ENCODE data around the gene ABITRAM. TPM values are rescaled to one million over a fixed set of nuclear protein-coding genes. Genes with fewer than 3 reads are reported as not detected.
"Not testable (repeated sequence)": the region's sequence is repeated elsewhere in the genome, so short reads cannot be mapped to it uniquely, and the experiment has no call there.

The ABITRAM gene
- total RNA-seq, 4 donors from 2014 or later, result 6.3 to 11.2 (median 9.4) TPM

GRCh38 chr9:108889649-108890067, 44.5 kb upstream of the ABITRAM start:
- TF ChIP-seq EP300 (IDR thresholded peaks at IDR 0.05) (no peak), POLR2A (IDR thresholded peaks at IDR 0.05; ENCODE audit: low read depth) (no peak), POLR2AphosphoS5 (IDR thresholded peaks at IDR 0.05) (no peak), CTCF (IDR thresholded peaks at IDR 0.05) (no peak)
- intact Hi-C loops (cut with DNase I), result no loop called here
- Histone ChIP-seq H3K36me3 (peaks cover 40 to 93% (median 69%) of the 10 kb centered on the region in 4 donors), H3K4me3 (no peak overlapping the region), H3K27ac (replicated peaks in 1 of 4) (no peak overlapping the region), H3K9me3 (no peaks in the 10 kb centered on the region), H3K27me3 (no peaks in the 10 kb centered on the region), H3K4me1 (peaks cover 0 to 6% (median 3%) of the 10 kb centered on the region in 4 donors)
- WGBS, result 81% methylated on average over 4 of the region's 4 CpGs
- no peak for DNase-seq (ENCODE audit: extremely low spot score)

GRCh38 chr9:108894225-108894997, 39.8 kb upstream of the ABITRAM start:
- TF ChIP-seq POLR2AphosphoS5 (IDR thresholded peaks at IDR 0.05) (no peak), POLR2A (IDR thresholded peaks at IDR 0.05; ENCODE audit: low read depth) (no peak), CTCF (IDR thresholded peaks at IDR 0.05) (no peak), EP300 (IDR thresholded peaks at IDR 0.05) (no peak)
- H3K36me3 ChIP-seq, result peaks cover 81 to 100% (median 94%) of the 10 kb centered on the region in 4 donors

GRCh38 chr9:108897324-108898096, 36.7 kb upstream of the ABITRAM start:
- H3K27ac ChIP-seq (replicated peaks in 1 of 4), result no peak overlapping the region
- intact Hi-C loops (cut with DNase I), result no loop called here
- peaks cover 82 to 100% (median 92%) of the 10 kb centered on the region in 4 donors for H3K36me3 ChIP-seq
- WGBS, result 94% methylated on average over 2 of the region's 2 CpGs
- no peak overlapping the region for H3K4me3 ChIP-seq
- DNase-seq (ENCODE audit: extremely low spot score), result no peak
- TF ChIP-seq CTCF (IDR thresholded peaks at IDR 0.05), result no peak
- no peak for TF ChIP-seq POLR2A (IDR thresholded peaks at IDR 0.05; ENCODE audit: low read depth)
- TF ChIP-seq POLR2AphosphoS5 (IDR thresholded peaks at IDR 0.05), result no peak
- TF ChIP-seq EP300 (IDR thresholded peaks at IDR 0.05), result no peak
- no peaks in the 10 kb centered on the region for H3K9me3 ChIP-seq
- no peaks in the 10 kb centered on the region for H3K4me1 ChIP-seq
- H3K27me3 ChIP-seq, result no peaks in the 10 kb centered on the region

More at GRCh38 chr9:108894225-108894997, 39.8 kb upstream of the ABITRAM start:
- intact Hi-C loops (cut with DNase I), result no loop called here
- DNase-seq (ENCODE audit: extremely low spot score), result no peak
- no peaks in the 10 kb centered on the region for H3K27me3 ChIP-seq
- H3K9me3 ChIP-seq, result no peaks in the 10 kb centered on the region
- no peak overlapping the region for H3K27ac ChIP-seq (replicated peaks in 1 of 4)
- no peak overlapping the region for H3K4me3 ChIP-seq
- 92% methylated on average over 4 of the region's 4 CpGs for WGBS
- H3K4me1 ChIP-seq, result no peaks in the 10 kb centered on the region

GRCh38 chr9:108899023-108899695, 35.0 kb upstream of the ABITRAM start:
- DNase-seq (ENCODE audit: extremely low spot score); H3K9me3 ChIP-seq; H3K4me1 ChIP-seq; intact Hi-C loops (cut with DNase I); H3K4me3 ChIP-seq; H3K27me3 ChIP-seq; H3K27ac ChIP-seq (replicated peaks in 1 of 4): not testable (repeated sequence)
- peaks cover 67 to 100% (median 92%) of the 10 kb centered on the region in 4 donors for H3K36me3 ChIP-seq
- WGBS, result 94% methylated on average over 8 of the region's 8 CpGs

- Histone ChIP-seq H3K4me1 (no peaks in the 10 kb centered on the region), H3K4me3 (no peak overlapping the region), H3K36me3 (peaks cover 67 to 100% (median 93%) of the 10 kb centered on the region in 4 donors), H3K27me3 (no peaks in the 10 kb centered on the region), H3K27ac (replicated peaks in 1 of 4) (no peak overlapping the region), H3K9me3 (no peaks in the 10 kb centered on the region)
- 100% methylated on average over 5 of the region's 5 CpGs for WGBS
- TF ChIP-seq POLR2AphosphoS5 (IDR thresholded peaks at IDR 0.05) (no peak), EP300 (IDR thresholded peaks at IDR 0.05) (no peak), CTCF (IDR thresholded peaks at IDR 0.05) (no peak), POLR2A (IDR thresholded peaks at IDR 0.05; ENCODE audit: low read depth) (no peak)
- no peak for DNase-seq (ENCODE audit: extremely low spot score)
- intact Hi-C loops (cut with DNase I), result no loop called here
Observed at GRCh38 chr9:108900176-108900575, 34.0 kb upstream of the ABITRAM start.
